Right forelimb (tissue), 1 donor: Measurements from ENCODE around the gene RAD21L1.

Experiments used
- DNase-seq: peaks from one replicate; pipeline ENCODE4 v3.0.0-alpha.2; 2018

The RAD21L1 gene

GRCh38 chr20:1225783-1226654 is at the start of gene RAD21L1:
Gene RAD21L1 (plus strand): TSS chr20:1226044. CDS start chr20:1228454, 2,410 bp downstream.
- peak; percentile 85 for DNase-seq

GRCh38 chr20:1177680-1178079 is 48.2 kb upstream of the RAD21L1 start:
- no peak for DNase-seq

GRCh38 chr20:1178103-1178502 is 47.7 kb upstream of the RAD21L1 start:
- no peak for DNase-seq

GRCh38 chr20:1178623-1179022 is 47.2 kb upstream of the RAD21L1 start:
- DNase-seq, result no peak

- no peak for DNase-seq
Measured at GRCh38 chr20:1180949-1181348, 44.9 kb upstream of the RAD21L1 start.

- no peak for DNase-seq
Measured at GRCh38 chr20:1182106-1182505, 43.7 kb upstream of the RAD21L1 start.

GRCh38 chr20:1183153-1183552 is 42.7 kb upstream of the RAD21L1 start:
- no peak for DNase-seq

GRCh38 chr20:1184260-1184637 is 41.6 kb upstream of the RAD21L1 start:
- DNase-seq, result no peak

- DNase-seq, result no peak
Measured at GRCh38 chr20:1184638-1185315, 41.1 kb upstream of the RAD21L1 start, which contains the start of gene TMEM74B. Gene TMEM74B (minus strand): TSS chr20:1184981. CDS start chr20:1183801, 1,180 bp downstream.

GRCh38 chr20:1185316-1185741 is 40.5 kb upstream of the RAD21L1 start:
- no peak for DNase-seq

GRCh38 chr20:1185790-1186334 is 40.0 kb upstream of the RAD21L1 start:
- no peak for DNase-seq

GRCh38 chr20:1186367-1186991 is 39.4 kb upstream of the RAD21L1 start:
- DNase-seq, result no peak

GRCh38 chr20:1187605-1188171 is 38.2 kb upstream of the RAD21L1 start:
- DNase-seq, result no peak

GRCh38 chr20:1188347-1188746 is 37.5 kb upstream of the RAD21L1 start:
- DNase-seq, result no peak

GRCh38 chr20:1189827-1190226 is 36.0 kb upstream of the RAD21L1 start:
- DNase-seq, result no peak

GRCh38 chr20:1190847-1191246 is 35.0 kb upstream of the RAD21L1 start:
- no peak for DNase-seq

- DNase-seq, result no peak
Measured at GRCh38 chr20:1191299-1191698, 34.5 kb upstream of the RAD21L1 start.

GRCh38 chr20:1195226-1195625 is 30.6 kb upstream of the RAD21L1 start:
- no peak for DNase-seq

GRCh38 chr20:1196634-1197033 is 29.2 kb upstream of the RAD21L1 start:
- DNase-seq, result no peak

GRCh38 chr20:1197801-1198200 is 28.0 kb upstream of the RAD21L1 start:
- no peak for DNase-seq

GRCh38 chr20:1198751-1199150 is 27.1 kb upstream of the RAD21L1 start:
- DNase-seq, result no peak

- no peak for DNase-seq
Measured at GRCh38 chr20:1199212-1199873, 26.5 kb upstream of the RAD21L1 start.
